Esophagus muscularis mucosa (tissue), 4 donors: ENCODE measurements around the gene GRAMD2A. TPM values are rescaled to one million over a fixed set of nuclear protein-coding genes. Genes with fewer than 3 reads are reported as not detected.
A peak's percentile ranks its signal among the peaks of the same experiment; 100 is the strongest.

ENCODE experiments used
- DNase-seq: peaks from one replicate; pipeline ENCODE4 v3.0.0-alpha.2; 2017; ENCODE audit errors: extremely low spot score
- H3K27ac ChIP-seq, 4 donors: fragments of 200-600 bp; sonication (generic); replicated peaks in 1 of 4; 1 replicate in 3 of 4; 2 replicates in 1 of 4; pipeline ENCODE4 v1.5.1; 2016 to 2019; ENCODE audit warnings: mild to moderate bottlenecking in 1 of 4
- H3K27me3 ChIP-seq, 4 donors: fragments of 200-600 bp; sonication (generic); one replicate each; pipeline versions ENCODE4 v1.5.1 to v1.6.0; 2016 to 2019
- H3K36me3 ChIP-seq, 4 donors: fragments of 200-600 bp; sonication (generic); one replicate each; pipeline ENCODE4 v1.5.1; 2016 to 2019
- H3K4me1 ChIP-seq, 4 donors: fragments of 200-600 bp; sonication (generic); one replicate each; pipeline ENCODE4 v1.5.1; 2016 to 2019
- H3K4me3 ChIP-seq, 4 donors: fragments of 200-600 bp; sonication (generic); 1 replicate in 2 of 4; 2 replicates in 2 of 4; pipeline ENCODE4 v1.5.1; 2016 to 2019; ENCODE audit warnings: mild to moderate bottlenecking in 4 of 4, moderate library complexity in 1 of 4
- H3K9me3 ChIP-seq, 4 donors: fragments of 200-600 bp; sonication (generic); 1 replicate in 3 of 4; 2 replicates in 1 of 4; pipeline ENCODE4 v1.5.1; 2016 to 2019
- CTCF ChIP-seq, 3 experiments: fragments of 200-600 bp in 2 of 3; fragments of 450-650 bp in 1 of 3; sonication (generic) in 2 of 3; IDR thresholded peaks; one replicate each; pipeline ENCODE4 v1.5.1; 2017 to 2019; ENCODE audit warnings: antibody characterized with exemption in 3 of 3, mild to moderate bottlenecking in 2 of 3, moderate library complexity in 1 of 3
- EP300 ChIP-seq: sonication (generic); formaldehyde crosslinking; IDR thresholded peaks from one replicate; pipeline ENCODE4 v1.6.1; 2017; ENCODE audit warnings: antibody characterized with exemption
- POLR2A ChIP-seq: fragments of 450-650 bp; IDR thresholded peaks from one replicate; pipeline ENCODE4 v1.6.1; 2017; ENCODE audit warnings: antibody characterized with exemption, moderate library complexity, mild to moderate bottlenecking, low read depth
- POLR2AphosphoS5 ChIP-seq, 2 donors: sonication (generic); formaldehyde crosslinking; IDR thresholded peaks; one replicate each; pipeline ENCODE4 v1.6.1; 2017; ENCODE audit warnings: antibody characterized with exemption in 2 of 2
- WGBS: methylation state at CpG from one replicate; pipeline ENCODE4 v1.1.5; 2018; 5-methylcytosine and 5-hydroxymethylcytosine counted together
- intact Hi-C: fragments of 100-400 bp; cut with DNase I; formaldehyde crosslinking; loops from one replicate; pipeline ENCODE4 v1.15.1; 2023
- total RNA-seq, 4 donors: library from RNA; depleted of rRNA; stranded (reverse); fragments of >200 nt; gene quantifications; one replicate each; pipeline versions ENCODE4 v1.1.0 to v1.2.1, GENCODE V29; 2016

The GRAMD2A gene
- total RNA-seq, 4 donors from 2014 or later = 0.33 to 2.5 (median 0.75) TPM

- intact Hi-C loops = loop anchor here (10.0 kb wide), 1 partner anchor 412 kb away; no protein-coding TSS in a partner anchor
- no peaks in the 10 kb centered on the region for H3K9me3 ChIP-seq
- no peak overlapping the region for H3K4me3 ChIP-seq
- TF ChIP-seq EP300 (no peak), CTCF (IDR thresholded peaks at IDR 0.05) (no peak), POLR2A (no peak), POLR2AphosphoS5 (IDR thresholded peaks at IDR 0.05) (no peak)
- WGBS = 94% methylated on average over 2 of the region's 2 CpGs
- no peaks in the 10 kb centered on the region for H3K36me3 ChIP-seq
- DNase-seq = no peak
- no peaks in the 10 kb centered on the region for H3K27me3 ChIP-seq
- peaks cover 0 to 40% (median 37%) of the 10 kb centered on the region in 4 donors for H3K4me1 ChIP-seq
- peak overlapping the region in 1 of 4 donors; percentile 93 for H3K27ac ChIP-seq
These were observed 40.7 kb downstream of the GRAMD2A start for GRCh38 chr15:72156928-72157327.

GRCh38 chr15:72155635-72156616 lies 41.7 kb downstream of the GRAMD2A start:
- no peaks in the 10 kb centered on the region for H3K9me3 ChIP-seq
- WGBS = 10% methylated on average over 16 of the region's 19 CpGs
- H3K27ac ChIP-seq = peak overlapping the region; percentile 80 to 93 (median 84)
- no peaks in the 10 kb centered on the region for H3K27me3 ChIP-seq
- TF ChIP-seq CTCF (IDR thresholded peaks at IDR 0.05) (peak; percentile 77 to 90 (median 84)), POLR2AphosphoS5 (IDR thresholded peaks at IDR 0.05) (peak; percentile 2 to 38), EP300 (no peak)
- intact Hi-C loops = loop anchor here (2.0 to 10.0 kb wide), 2 partner anchors 41 to 411 kb away; no protein-coding TSS in a partner anchor
- peak overlapping the region; percentile 48 to 64 (median 62) for H3K4me3 ChIP-seq
- no peaks in the 10 kb centered on the region for H3K36me3 ChIP-seq
- DNase-seq = peak; percentile 96
- peaks cover 0 to 40% (median 35%) of the 10 kb centered on the region in 4 donors for H3K4me1 ChIP-seq

GRCh38 chr15:72155003-72155621 lies 42.5 kb downstream of the GRAMD2A start:
- H3K4me1 ChIP-seq = peaks cover 0 to 40% (median 35%) of the 10 kb centered on the region in 4 donors
- no peaks in the 10 kb centered on the region for H3K9me3 ChIP-seq
- TF ChIP-seq POLR2AphosphoS5 (IDR thresholded peaks at IDR 0.05) = peak; percentile 74 to 79
- no peak for TF ChIP-seq CTCF (IDR thresholded peaks at IDR 0.05)
- TF ChIP-seq EP300 = peak; percentile 86
- no peaks in the 10 kb centered on the region for H3K27me3 ChIP-seq
- peak overlapping the region; percentile 48 to 64 (median 62) for H3K4me3 ChIP-seq
- 40% methylated on average over 13 of the region's 14 CpGs for WGBS
- DNase-seq = no peak
- H3K27ac ChIP-seq = peak overlapping the region; percentile 80 to 93 (median 84)
- no peaks in the 10 kb centered on the region for H3K36me3 ChIP-seq
- intact Hi-C loops = loop anchor here (2.0 to 10.0 kb wide), 2 partner anchors 40 to 410 kb away; no protein-coding TSS in a partner anchor

GRCh38 chr15:72154316-72154715 lies 43.3 kb downstream of the GRAMD2A start:
- no peak for DNase-seq
- 82% methylated on average over 7 of the region's 7 CpGs for WGBS
- intact Hi-C loops = loop anchor here (2.0 to 10.0 kb wide), 2 partner anchors 40 to 410 kb away; no protein-coding TSS in a partner anchor
- H3K4me1 ChIP-seq = peaks cover 0 to 40% (median 35%) of the 10 kb centered on the region in 4 donors
- H3K27me3 ChIP-seq = no peaks in the 10 kb centered on the region
- no peaks in the 10 kb centered on the region for H3K9me3 ChIP-seq
- peak overlapping the region; percentile 80 to 93 (median 84) for H3K27ac ChIP-seq
- no peaks in the 10 kb centered on the region for H3K36me3 ChIP-seq
- no peak overlapping the region for H3K4me3 ChIP-seq
- TF ChIP-seq POLR2AphosphoS5 (IDR thresholded peaks at IDR 0.05) (no peak), POLR2A (no peak), CTCF (IDR thresholded peaks at IDR 0.05) (no peak), EP300 (no peak)
